Retinal pigment epithelial cell (primary cell): ENCODE measurements around the gene PTBP3.
"Not testable (repeated sequence)": the region's sequence is repeated elsewhere in the genome, so short reads cannot be mapped to it uniquely, and the experiment has no call there.

Experiments used
- DNase-seq: peaks from one replicate; pipeline ENCODE4 v3.0.0-alpha.2; 2010; ENCODE audit warnings: low read depth
- H3K4me3 ChIP-seq: 2 replicates; pipeline ENCODE4 v1.5.1; 2011; ENCODE audit warnings: mild to moderate bottlenecking, low read length, control low read depth, moderate library complexity
- CTCF ChIP-seq: conservative IDR thresholded peaks from 2 replicates; pipeline ENCODE4 v1.5.1; 2011; ENCODE audit warnings: low read depth, low read length, control low read depth, inconsistent platforms

The PTBP3 gene

DNA sequence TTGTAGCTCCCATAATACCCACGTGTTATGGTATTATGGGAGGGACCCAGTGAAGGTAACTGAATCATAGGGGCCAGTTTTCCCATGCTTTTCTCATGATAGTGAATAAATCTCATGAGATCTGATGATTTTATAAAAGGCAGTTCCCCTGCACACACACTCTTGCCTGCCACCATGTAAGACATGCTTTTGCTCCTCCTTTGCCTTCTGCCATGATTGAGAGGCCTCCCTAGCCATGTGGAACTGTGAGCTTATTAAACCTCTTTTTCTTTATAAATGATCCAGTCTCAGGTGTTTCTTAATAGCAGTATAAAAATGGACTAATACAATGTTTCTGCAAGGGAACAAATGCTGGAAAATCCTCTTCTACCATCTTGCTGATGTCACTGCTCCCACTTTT is 36.4 kb upstream of the PTBP3 start:
- TF ChIP-seq CTCF, result no peak
- no peak for DNase-seq
- no peak overlapping the region for H3K4me3 ChIP-seq

DNA sequence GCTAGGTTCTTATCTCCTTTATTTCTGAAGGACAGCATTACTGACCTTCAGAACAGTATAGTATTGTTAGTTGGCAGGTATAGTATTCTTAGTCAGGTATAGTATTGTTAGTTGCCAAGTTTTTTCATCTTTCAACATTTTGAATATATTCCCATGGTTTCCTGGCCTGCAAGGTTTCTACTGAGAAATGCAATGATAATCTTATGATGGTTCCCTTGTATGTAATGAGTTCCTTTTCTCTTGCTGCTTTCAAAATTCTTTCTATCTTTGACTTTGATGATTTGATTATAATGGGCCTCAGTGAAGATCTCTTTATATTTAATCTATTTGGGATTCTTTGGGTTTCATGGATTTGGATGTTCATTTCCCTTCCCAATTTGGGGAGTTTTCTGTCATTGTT is 34.0 kb upstream of the PTBP3 start:
- TF ChIP-seq CTCF, result no peak
- no peak overlapping the region for H3K4me3 ChIP-seq
- no peak for DNase-seq

- DNase-seq, result no peak
- H3K4me3 ChIP-seq, result no peak overlapping the region
- peak; percentile 8 for TF ChIP-seq CTCF
These were observed 33.2 kb upstream of the PTBP3 start for GRCh38 chr9:112366591-112366990.

DNA sequence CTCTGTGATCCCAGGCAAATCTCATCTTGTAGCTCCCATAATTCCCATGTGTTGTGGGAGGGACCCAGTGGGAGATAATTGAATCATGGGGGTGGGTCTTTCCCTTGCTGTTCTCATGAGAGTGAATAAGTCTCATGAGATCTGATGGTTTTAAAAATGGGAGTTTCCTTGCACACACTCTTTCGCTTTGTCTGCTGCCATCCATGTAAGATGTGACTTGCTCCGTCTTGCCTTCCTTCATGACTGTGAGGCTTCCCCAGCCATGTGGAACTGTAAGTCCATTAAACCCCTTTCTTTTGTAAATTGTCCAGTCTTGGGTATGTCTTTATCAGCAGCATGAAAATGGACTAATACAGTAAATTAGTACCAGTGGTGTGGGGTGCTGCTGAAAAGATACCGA is 31.8 kb upstream of the PTBP3 start:
- not testable (repeated sequence) for DNase-seq

GRCh38 chr9:112364761-112365160 is 31.3 kb upstream of the PTBP3 start:
- H3K4me3 ChIP-seq, result no peak overlapping the region
- no peak for DNase-seq
- TF ChIP-seq CTCF, result no peak

More for the DNA sequence above, 31.8 kb upstream of the PTBP3 start:
- not testable (repeated sequence) for H3K4me3 ChIP-seq

GRCh38 chr9:112361601-112362000 is 28.2 kb upstream of the PTBP3 start:
- DNase-seq, result no peak
- no peak overlapping the region for H3K4me3 ChIP-seq
- TF ChIP-seq CTCF, result peak; percentile 20

- DNase-seq, result no peak
- no peak overlapping the region for H3K4me3 ChIP-seq
These were observed 26.8 kb upstream of the PTBP3 start for GRCh38 chr9:112360047-112360804.

More at GRCh38 chr9:112360047-112360804, 26.8 kb upstream of the PTBP3 start:
- no peak for TF ChIP-seq CTCF
